HG02981 (cell line): ENCODE results near the gene CEP97.

Source experiments
- ATAC-seq: cut with Tn5 transposase; IDR thresholded peaks from one replicate; pipeline ENCODE4 v1.9.1; 2021; ENCODE audit warnings: mild to moderate bottlenecking, moderate library complexity; ENCODE audit not compliant: unreplicated experiment

CEP97 gene

DNA sequence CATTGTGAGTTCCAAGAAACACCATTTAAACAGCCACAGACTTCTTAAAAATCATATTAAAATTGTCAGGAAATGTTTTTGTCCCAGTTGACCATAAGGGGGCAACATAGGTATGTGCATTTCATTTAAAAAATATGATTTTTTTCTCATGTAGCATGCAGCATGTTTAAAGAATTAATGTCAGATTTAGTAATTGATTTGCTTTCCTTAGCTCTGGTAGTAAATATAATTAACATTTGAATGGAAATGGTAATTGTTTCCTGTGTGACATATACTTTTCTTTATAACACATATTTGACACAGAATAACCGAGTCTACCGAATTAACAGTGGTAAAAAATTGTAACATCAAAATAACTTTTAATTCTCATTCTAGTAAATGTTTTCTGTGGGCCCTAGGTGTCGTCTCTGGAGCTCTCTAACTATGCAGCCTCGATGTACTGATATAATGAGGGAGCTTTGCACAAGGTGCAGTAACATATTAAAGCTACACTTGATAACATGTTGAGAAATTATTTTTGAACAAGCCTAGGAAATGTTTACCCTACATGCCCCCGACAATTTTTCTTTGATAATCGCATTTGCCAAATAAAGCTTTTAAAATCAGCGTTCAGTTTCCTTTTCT, 89.5 kb downstream of the CEP97 start:
- ATAC-seq, result no peak

GRCh38 chr3:101814835-101815234, 90.4 kb downstream of the CEP97 start:
- no peak for ATAC-seq

- no peak for ATAC-seq
Measured at GRCh38 chr3:101816215-101817149, 92.1 kb downstream of the CEP97 start.

DNA sequence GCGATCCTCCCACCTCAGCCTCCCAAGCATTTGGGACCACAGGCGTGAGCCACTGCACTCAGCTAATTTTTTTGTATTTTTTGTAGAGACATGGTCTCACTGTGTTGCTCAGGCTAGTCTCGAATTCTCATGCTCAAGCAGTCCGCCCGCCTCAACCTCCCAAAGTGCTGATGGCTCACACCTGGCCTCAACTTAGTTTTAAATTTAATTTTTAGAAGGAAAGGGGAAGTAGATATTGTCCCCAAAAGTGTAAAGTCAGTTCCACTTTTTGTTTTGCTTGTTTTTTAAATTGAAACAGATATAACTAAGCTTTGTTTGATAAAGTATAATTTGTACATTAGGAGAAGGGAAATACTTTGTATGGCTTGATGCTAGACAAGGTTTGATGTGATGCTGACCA, 93.6 kb downstream of the CEP97 start:
- ATAC-seq, result no peak

GRCh38 chr3:101819649-101820206, 95.3 kb downstream of the CEP97 start:
- ATAC-seq, result peak; percentile 70
